Kidney epithelial cell (primary cell): ENCODE data around the gene ATP5F1D. TPM values are rescaled to one million over a fixed set of nuclear protein-coding genes. Genes with fewer than 3 reads are reported as not detected.

ENCODE experiments used
- DNase-seq: peaks from one replicate; pipeline ENCODE4 v3.0.0-alpha.2; 2010; ENCODE audit warnings: low read depth
- H3K27me3 ChIP-seq: 2 replicates; pipeline ENCODE4 v1.6.0; 2011; ENCODE audit warnings: low read length; ENCODE audit not compliant: control insufficient read depth, insufficient read depth
- H3K36me3 ChIP-seq: 2 replicates; pipeline ENCODE4 v1.5.1; 2011; ENCODE audit warnings: low read length; ENCODE audit not compliant: control insufficient read depth, insufficient read depth
- H3K4me3 ChIP-seq: 2 replicates; pipeline ENCODE4 v1.5.1; 2011; ENCODE audit warnings: low read depth, mild to moderate bottlenecking, control low read depth, low read length
- total RNA-seq: library from RNA; depleted of rRNA; stranded (reverse); fragments of >200 nt; gene quantifications from 2 replicates; pipeline ENCODE4 v1.2.3, GENCODE V29; 2015
- TF ChIP-seq, protein P1 (sequence below): IDR thresholded peaks from 2 replicates; pipeline ENCODE4 v1.5.1; 2011; ENCODE audit warnings: mild to moderate bottlenecking, moderate library complexity, low read length, control low read depth, inconsistent platforms; ENCODE audit not compliant: insufficient read depth, poor library complexity, severe bottlenecking

Gene ATP5F1D
- total RNA-seq, 1 donor from 2014 or later = 55.3 TPM

DNA sequence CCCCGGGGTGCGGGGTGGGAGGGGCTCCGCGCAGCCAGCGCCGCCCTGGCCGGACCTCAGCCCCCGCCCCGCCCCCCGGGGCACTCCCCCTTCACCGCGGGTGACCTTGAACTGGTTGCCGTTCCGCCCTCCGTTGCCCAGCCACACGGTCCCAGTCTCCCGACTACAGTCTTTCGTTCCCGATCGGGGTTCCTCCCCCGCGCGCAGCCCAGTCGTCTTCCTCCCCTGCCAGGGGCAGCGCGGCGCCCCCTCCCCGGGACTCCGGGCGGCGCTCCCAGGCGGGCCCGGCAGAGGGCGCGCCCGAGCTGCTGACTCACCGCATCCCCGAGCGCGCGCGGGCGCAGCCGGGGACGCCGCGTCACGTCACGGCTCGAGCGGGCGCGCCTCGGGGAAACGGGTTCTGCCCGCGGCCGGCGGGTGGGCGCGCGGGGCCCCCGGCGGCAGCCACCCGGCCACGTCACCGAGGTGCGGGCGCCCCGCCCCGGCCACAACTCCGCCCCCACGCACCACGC, 7.3 kb downstream of the ATP5F1D start:
- TF ChIP-seq, protein P1, sequence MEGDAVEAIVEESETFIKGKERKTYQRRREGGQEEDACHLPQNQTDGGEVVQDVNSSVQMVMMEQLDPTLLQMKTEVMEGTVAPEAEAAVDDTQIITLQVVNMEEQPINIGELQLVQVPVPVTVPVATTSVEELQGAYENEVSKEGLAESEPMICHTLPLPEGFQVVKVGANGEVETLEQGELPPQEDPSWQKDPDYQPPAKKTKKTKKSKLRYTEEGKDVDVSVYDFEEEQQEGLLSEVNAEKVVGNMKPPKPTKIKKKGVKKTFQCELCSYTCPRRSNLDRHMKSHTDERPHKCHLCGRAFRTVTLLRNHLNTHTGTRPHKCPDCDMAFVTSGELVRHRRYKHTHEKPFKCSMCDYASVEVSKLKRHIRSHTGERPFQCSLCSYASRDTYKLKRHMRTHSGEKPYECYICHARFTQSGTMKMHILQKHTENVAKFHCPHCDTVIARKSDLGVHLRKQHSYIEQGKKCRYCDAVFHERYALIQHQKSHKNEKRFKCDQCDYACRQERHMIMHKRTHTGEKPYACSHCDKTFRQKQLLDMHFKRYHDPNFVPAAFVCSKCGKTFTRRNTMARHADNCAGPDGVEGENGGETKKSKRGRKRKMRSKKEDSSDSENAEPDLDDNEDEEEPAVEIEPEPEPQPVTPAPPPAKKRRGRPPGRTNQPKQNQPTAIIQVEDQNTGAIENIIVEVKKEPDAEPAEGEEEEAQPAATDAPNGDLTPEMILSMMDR = peak; percentile 33
- H3K4me3 ChIP-seq = peak overlapping the region; percentile 84
- peaks cover 2% of the 10 kb centered on the region for H3K36me3 ChIP-seq
- no peaks in the 10 kb centered on the region for H3K27me3 ChIP-seq
- DNase-seq = no peak

DNA sequence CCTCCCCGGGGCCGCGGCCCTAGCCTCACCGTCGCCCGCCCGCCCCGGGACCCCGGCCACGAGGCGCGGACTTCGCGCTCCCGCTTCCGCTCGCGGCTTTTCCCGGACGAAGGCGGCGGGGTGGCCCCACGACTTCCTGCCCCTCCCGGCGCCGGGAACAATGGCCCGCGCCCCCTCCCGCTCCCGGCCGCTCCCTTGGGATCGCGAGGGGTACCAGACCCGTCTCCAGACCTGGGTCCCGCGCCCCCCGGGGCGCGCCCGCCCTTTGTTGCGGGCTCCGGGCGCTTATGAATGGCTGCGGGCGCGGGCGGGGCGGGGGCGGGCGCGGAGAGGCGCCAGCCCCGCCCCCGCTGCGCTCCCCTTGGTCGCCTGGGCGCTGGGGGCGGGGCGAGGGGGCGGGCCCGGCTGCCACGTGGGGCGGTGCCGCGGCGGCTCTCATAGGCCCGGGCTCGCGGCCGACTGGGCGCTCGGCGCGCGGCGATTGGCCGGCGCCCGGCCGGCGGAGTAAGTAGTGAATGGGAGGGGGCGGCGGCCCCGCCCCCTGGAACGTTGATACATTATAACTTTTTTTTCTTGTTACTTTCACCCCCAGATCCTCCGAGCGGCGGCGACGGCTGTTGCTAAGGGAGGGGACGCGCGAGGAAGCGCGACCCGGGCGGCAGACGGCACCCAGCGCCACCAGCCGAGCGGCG, 7.9 kb downstream of the ATP5F1D start:
- TF ChIP-seq, protein P1 = no peak
- H3K36me3 ChIP-seq = peaks cover 4% of the 10 kb centered on the region
- no peaks in the 10 kb centered on the region for H3K27me3 ChIP-seq
- DNase-seq = peak; percentile 76
- peak overlapping the region; percentile 84 for H3K4me3 ChIP-seq

DNA sequence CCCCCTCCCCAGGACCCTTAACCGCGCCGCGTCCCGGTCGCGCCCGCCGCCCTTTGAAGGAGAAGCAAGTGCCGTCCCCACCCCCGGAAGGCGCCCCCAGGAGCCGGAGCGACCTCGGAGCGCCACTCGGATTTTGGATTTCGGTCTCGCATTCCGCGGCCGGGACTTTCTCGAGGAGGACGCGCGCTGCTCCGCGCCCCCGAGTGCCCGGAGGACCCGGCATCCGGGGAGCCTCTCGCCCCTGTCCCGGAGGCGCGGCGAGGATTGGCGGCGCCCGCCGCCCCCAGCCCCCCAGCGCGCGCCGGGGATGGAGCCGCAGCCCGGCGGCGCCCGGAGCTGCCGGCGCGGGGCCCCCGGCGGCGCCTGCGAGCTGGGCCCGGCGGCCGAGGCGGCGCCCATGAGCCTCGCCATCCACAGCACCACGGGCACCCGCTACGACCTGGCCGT, 8.5 kb downstream of the ATP5F1D start:
- DNase-seq = no peak
- Histone ChIP-seq H3K4me3 (peak overlapping the region; percentile 71), H3K36me3 (peaks cover 7% of the 10 kb centered on the region), H3K27me3 (no peaks in the 10 kb centered on the region)
- TF ChIP-seq, protein P1 = no peak

DNA sequence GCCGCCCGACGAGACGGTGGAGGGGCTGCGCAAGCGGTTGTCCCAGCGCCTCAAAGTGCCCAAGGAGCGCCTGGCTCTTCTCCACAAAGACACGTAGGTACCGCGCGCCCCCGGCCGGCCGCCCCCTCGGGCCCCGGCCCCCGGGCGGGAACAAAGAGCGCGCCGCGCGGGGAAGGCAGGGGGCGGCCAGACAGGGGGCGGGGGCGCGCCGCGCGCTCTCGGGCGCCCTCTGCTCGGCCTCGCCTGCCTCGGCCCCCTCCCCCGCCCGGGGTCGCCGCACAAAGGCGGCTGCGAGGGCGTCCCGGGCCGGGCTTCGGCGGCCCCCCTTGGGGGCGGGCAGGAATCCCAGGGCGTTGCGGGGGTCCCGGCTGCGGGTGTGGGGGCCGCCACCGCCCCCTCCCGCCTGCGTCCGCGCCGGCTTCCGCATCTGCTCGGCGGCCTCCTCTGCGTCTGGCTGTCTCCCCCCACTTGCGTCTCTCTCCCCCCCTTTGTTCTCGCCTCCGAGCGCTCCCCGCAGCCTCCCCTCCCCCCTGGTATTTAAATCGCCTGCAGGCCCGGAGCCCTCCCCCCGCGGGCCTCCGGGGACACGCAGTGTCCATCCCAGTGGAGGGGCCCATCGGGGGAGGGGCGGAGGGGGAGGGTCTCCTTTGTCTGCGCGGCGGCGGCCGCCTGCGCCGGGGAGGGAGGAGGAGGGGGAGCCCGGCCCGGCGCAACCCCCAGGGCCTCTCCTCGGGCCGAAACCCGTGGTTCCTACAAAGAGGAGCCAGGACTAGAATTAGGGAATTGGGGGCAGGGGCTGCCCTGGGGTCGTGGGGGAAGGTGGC, 9.1 kb downstream of the ATP5F1D start:
- TF ChIP-seq, protein P1 = no peak
- no peak for DNase-seq
- H3K36me3 ChIP-seq = peaks cover 8% of the 10 kb centered on the region

DNA sequence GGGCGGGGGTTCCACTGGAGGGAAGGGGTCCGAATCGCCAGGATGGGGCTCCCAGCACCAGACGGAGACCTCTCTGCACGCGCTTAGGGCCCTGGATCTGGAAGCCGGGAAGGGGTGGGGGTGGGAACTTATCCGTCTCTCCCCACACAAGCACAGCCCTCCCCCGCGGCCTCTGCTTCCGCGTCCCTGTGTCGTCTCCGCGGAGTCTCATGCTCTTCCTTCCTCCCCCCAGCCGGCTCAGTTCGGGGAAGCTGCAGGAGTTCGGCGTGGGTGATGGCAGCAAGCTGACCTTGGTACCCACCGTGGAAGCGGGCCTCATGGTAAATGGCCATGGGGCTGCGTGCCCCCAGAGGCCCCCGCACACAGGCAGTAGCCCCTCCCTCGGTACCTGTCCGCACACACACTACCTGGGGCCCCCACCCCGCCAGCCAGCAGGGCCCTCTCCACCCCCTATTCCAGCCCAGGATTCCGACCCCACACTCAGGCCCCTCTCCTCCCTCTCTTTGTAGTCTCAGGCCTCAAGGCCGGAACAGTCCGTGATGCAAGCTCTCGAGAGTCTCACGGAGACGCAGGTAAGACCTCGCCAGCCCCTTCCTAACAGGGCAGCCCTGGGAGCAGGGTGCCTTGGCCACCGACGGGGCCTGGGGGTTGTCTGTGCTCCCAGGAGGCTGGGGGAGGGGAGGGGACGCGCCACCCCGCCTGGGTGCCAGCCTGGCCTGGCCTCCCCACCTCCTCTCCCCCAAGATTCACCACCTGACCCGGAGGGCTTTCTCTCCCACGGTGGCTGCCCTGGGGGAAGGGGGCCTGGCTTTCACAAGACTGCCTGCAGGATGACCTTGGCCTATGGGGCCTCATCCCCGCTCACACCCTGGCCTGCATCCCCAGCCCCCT, 10.0 kb downstream of the ATP5F1D start:
- DNase-seq = no peak
- TF ChIP-seq, protein P1 = no peak
- Histone ChIP-seq H3K4me3 (peak overlapping the region; percentile 71), H3K27me3 (no peaks in the 10 kb centered on the region), H3K36me3 (peaks cover 8% of the 10 kb centered on the region)

More for the DNA sequence above, 9.1 kb downstream of the ATP5F1D start:
- Histone ChIP-seq H3K27me3 (no peaks in the 10 kb centered on the region), H3K4me3 (peak overlapping the region; percentile 71)
